ENCODE measurements around the gene MYBPC3. TPM values are rescaled to one million over a fixed set of nuclear protein-coding genes. Genes with fewer than 3 reads are reported as not detected.

MYBPC3 gene
- polyA plus RNA-seq, 1 donor: 0.75 TPM

Other genes with a start within 250 kb of the MYBPC3 start
- gene ARFGAP2, start 175.8 kb downstream of the MYBPC3 start, polyA plus RNA-seq (ENCODE audit: insufficient read length): 88.0 TPM
- gene PACSIN3, start 166.3 kb downstream of the MYBPC3 start, polyA plus RNA-seq (ENCODE audit: insufficient read length): 250 TPM
- gene DDB2, start 137.7 kb downstream of the MYBPC3 start, polyA plus RNA-seq (ENCODE audit: insufficient read length): 12.7 TPM
- 20.9 TPM for gene ACP2, start 103.9 kb downstream of the MYBPC3 start, polyA plus RNA-seq (ENCODE audit: insufficient read length)
- gene NR1H3, start 94.7 kb downstream of the MYBPC3 start, polyA plus RNA-seq (ENCODE audit: insufficient read length): 16.2 TPM
- gene MADD, start 82.6 kb downstream of the MYBPC3 start, polyA plus RNA-seq (ENCODE audit: insufficient read length): 31.6 TPM
- 6.7 TPM for gene SPI1, start 25.8 kb upstream of the MYBPC3 start, polyA plus RNA-seq (ENCODE audit: insufficient read length)
- 35.3 TPM for gene SLC39A13, start 55.9 kb upstream of the MYBPC3 start, polyA plus RNA-seq (ENCODE audit: insufficient read length)
- 123 TPM for gene PSMC3, start 73.7 kb upstream of the MYBPC3 start, polyA plus RNA-seq (ENCODE audit: insufficient read length)
- 93.1 TPM for gene RAPSN, start 96.4 kb upstream of the MYBPC3 start, polyA plus RNA-seq (ENCODE audit: insufficient read length)
- gene CELF1, start 200.4 kb upstream of the MYBPC3 start, polyA plus RNA-seq (ENCODE audit: insufficient read length): 68.6 TPM
- gene PTPMT1, start 212.9 kb upstream of the MYBPC3 start, polyA plus RNA-seq (ENCODE audit: insufficient read length): 27.1 TPM
- gene KBTBD4, start 226.3 kb upstream of the MYBPC3 start, polyA plus RNA-seq (ENCODE audit: insufficient read length): 12.8 TPM
- gene NDUFS3, start 226.4 kb upstream of the MYBPC3 start, polyA plus RNA-seq (ENCODE audit: insufficient read length): 95.7 TPM
- gene FAM180B, start 234.0 kb upstream of the MYBPC3 start, polyA plus RNA-seq (ENCODE audit: insufficient read length): 2.6 TPM
- 9.1 TPM for gene C1QTNF4, start 241.7 kb upstream of the MYBPC3 start, polyA plus RNA-seq (ENCODE audit: insufficient read length)

Measured in forelimb muscle (tissue), 1 donor.